ENCODE data around the gene CDC42EP4.

Gene CDC42EP4

DNA sequence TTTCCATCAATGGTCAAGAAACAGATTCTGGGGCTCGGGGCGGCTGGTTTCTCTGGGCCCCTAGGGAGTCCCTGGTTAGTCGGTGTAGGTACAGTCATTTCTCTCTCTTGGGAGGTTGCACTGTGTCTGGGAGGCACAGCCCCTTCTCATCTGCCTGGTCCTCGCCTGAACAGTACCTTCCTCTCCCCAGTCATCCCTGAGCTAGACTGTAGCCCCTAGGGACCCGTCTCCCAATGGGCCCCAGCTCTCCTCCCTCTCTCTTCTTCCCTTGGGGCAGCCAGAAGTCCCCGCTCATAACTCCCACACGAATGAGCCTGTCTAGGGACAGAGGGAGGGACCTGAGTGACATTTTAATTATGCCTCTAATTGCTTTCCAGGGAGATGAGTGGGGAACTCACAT, 29.9 kb downstream of the CDC42EP4 start:
- Histone ChIP-seq H3K27ac (ENCODE audit: low read length) (no peak overlapping the region), H3K9me3 (ENCODE audit: insufficient read depth, low read length) (no peaks in the 10 kb centered on the region), H2AFZ (ENCODE audit: low read depth, low read length) (no peak overlapping the region), H3K9ac (ENCODE audit: low read length) (no peak overlapping the region), H4K20me1 (ENCODE audit: insufficient read depth, low read length) (no peaks in the 10 kb centered on the region), H3K36me3 (replicated peaks; ENCODE audit: low read depth, low read length) (no peaks in the 10 kb centered on the region), H3K27me3 (ENCODE audit: low read depth, low read length) (peaks cover 10% of the 10 kb centered on the region), H3K4me1 (ENCODE audit: low read length) (peaks cover 27% of the 10 kb centered on the region), H3K4me2 (ENCODE audit: low read length) (peak overlapping the region; percentile 47), H3K79me2 (ENCODE audit: low read length) (no peaks in the 10 kb centered on the region), H3K4me3 (ENCODE audit: low read length) (0 out of 2 replicates have a peak overlapping the region, but pooled peaks have one; percentile 15)
- TF ChIP-seq, protein P1, sequence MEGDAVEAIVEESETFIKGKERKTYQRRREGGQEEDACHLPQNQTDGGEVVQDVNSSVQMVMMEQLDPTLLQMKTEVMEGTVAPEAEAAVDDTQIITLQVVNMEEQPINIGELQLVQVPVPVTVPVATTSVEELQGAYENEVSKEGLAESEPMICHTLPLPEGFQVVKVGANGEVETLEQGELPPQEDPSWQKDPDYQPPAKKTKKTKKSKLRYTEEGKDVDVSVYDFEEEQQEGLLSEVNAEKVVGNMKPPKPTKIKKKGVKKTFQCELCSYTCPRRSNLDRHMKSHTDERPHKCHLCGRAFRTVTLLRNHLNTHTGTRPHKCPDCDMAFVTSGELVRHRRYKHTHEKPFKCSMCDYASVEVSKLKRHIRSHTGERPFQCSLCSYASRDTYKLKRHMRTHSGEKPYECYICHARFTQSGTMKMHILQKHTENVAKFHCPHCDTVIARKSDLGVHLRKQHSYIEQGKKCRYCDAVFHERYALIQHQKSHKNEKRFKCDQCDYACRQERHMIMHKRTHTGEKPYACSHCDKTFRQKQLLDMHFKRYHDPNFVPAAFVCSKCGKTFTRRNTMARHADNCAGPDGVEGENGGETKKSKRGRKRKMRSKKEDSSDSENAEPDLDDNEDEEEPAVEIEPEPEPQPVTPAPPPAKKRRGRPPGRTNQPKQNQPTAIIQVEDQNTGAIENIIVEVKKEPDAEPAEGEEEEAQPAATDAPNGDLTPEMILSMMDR (IDR thresholded peaks at IDR 0.05; ENCODE audit: low read depth, low read length), result no peak
- TF ChIP-seq EZH2phosphoT487 (IDR thresholded peaks at IDR 0.05; ENCODE audit: low read depth), result no peak

DNA sequence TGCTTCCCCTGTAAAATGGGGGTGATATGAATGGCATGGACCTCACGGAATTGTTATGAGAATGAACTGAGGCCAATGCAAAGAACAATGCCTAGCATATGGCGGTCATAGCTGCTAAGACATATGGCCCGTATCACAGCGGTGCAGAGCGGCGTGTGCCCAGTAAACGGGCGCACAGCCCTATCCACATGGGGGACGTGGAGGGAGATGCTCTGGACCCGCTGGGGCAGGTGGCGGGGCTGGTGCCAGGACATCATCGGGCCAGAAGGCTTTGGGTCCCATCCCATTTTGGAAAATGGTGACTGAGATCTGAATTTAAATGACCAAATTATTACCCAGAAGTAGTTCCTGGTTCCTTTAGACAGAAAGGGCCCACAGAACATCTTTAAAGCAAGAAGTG, 31.6 kb downstream of the CDC42EP4 start:
- Histone ChIP-seq H3K9ac (ENCODE audit: low read length) (no peak overlapping the region), H3K36me3 (replicated peaks; ENCODE audit: low read depth, low read length) (no peaks in the 10 kb centered on the region), H2AFZ (ENCODE audit: low read depth, low read length) (no peak overlapping the region), H3K4me2 (ENCODE audit: low read length) (no peak overlapping the region), H3K27ac (ENCODE audit: low read length) (no peak overlapping the region), H3K79me2 (ENCODE audit: low read length) (no peaks in the 10 kb centered on the region), H3K9me3 (ENCODE audit: insufficient read depth, low read length) (no peaks in the 10 kb centered on the region), H3K4me1 (ENCODE audit: low read length) (peaks cover 27% of the 10 kb centered on the region), H3K4me3 (ENCODE audit: low read length) (no peak overlapping the region), H4K20me1 (ENCODE audit: insufficient read depth, low read length) (no peaks in the 10 kb centered on the region), H3K27me3 (ENCODE audit: low read depth, low read length) (peaks cover 10% of the 10 kb centered on the region)
- TF ChIP-seq, protein P1 (IDR thresholded peaks at IDR 0.05; ENCODE audit: low read depth, low read length), result no peak
- no peak for TF ChIP-seq EZH2phosphoT487 (IDR thresholded peaks at IDR 0.05; ENCODE audit: low read depth)

DNA sequence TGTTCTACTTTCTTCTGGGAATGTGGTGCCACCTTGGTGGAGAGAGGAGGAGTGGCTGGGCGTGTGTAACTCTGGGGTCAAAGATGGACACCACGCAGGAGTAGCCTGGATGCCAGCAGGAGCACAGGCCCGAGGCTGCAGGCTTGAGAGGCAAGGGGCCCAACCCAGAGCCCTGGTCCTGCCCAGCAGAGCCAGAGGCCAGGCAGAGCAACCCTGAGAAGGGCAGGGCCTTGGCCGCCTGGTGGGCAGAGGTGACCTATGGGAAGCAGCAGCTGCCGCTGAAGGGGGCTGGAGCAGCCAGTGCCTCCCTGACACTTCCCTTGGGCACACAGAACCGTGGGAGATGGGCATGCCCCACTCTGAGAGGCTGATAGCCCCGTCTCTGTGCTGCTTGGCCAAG, 32.1 kb downstream of the CDC42EP4 start:
- no peak overlapping the region for H3K4me3 ChIP-seq (ENCODE audit: low read length)
- TF ChIP-seq EZH2phosphoT487 (IDR thresholded peaks at IDR 0.05; ENCODE audit: low read depth), result no peak
- TF ChIP-seq, protein P1 (IDR thresholded peaks at IDR 0.05; ENCODE audit: low read depth, low read length), result no peak
- no peak overlapping the region for H3K9ac ChIP-seq (ENCODE audit: low read length)
- no peaks in the 10 kb centered on the region for H3K9me3 ChIP-seq (ENCODE audit: insufficient read depth, low read length)
- H3K4me2 ChIP-seq (ENCODE audit: low read length), result no peak overlapping the region
- H3K79me2 ChIP-seq (ENCODE audit: low read length), result no peaks in the 10 kb centered on the region
- peaks cover 27% of the 10 kb centered on the region for H3K4me1 ChIP-seq (ENCODE audit: low read length)
- no peak overlapping the region for H2AFZ ChIP-seq (ENCODE audit: low read depth, low read length)
- no peak overlapping the region for H3K27ac ChIP-seq (ENCODE audit: low read length)
- no peaks in the 10 kb centered on the region for H3K36me3 ChIP-seq (replicated peaks; ENCODE audit: low read depth, low read length)
- peaks cover 10% of the 10 kb centered on the region for H3K27me3 ChIP-seq (ENCODE audit: low read depth, low read length)
- H4K20me1 ChIP-seq (ENCODE audit: insufficient read depth, low read length), result no peaks in the 10 kb centered on the region

DNA sequence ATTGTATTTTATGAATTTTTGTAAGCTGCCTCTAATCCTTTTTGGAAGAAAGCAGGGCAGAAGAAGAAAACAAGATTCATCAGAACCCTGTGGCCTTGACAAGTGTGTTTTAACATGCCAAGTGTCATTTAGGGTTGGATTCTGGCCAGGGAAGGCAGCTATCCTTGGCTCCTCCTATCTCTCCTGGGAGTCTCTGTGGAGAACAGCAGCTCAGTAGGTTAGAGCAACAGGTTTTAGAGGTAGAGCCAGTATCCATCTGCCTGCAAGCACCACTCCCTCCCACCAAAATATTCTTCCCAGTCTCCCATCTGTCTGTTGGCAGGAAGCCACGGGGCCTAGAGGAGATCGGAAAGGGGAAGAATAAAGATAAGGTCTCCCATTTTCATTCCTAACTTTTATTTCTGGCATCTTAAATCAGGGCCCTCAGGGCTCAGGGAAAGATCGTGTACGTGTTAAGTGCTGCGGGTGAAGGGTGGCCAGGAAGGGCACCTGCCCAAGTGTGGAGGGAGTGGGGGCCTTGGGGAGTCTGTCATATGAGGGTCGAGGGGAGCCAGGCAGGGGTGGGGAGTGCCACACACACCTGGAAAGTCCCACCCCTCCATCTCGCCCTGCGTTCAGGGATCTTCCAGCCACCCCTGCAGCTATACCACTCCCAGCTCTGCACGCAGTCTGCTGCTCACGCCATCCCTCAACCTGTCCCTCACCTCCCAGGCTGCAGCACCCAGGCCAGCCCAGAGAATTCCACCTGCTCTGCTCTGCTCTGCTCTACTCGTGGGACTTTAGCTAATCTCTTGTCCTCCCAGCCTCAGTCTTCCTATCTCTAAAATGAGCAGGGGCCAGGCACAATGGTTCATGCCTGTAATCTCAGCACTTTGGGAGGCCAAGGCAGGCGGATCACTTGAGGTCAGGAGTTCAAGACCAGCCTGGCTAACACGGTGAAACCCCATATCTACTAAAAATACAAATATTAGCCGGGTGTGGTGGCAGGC, 33.0 kb downstream of the CDC42EP4 start:
- Histone ChIP-seq H3K9ac (ENCODE audit: low read length) (no peak overlapping the region), H3K4me2 (ENCODE audit: low read length) (no peak overlapping the region), H3K36me3 (replicated peaks; ENCODE audit: low read depth, low read length) (no peaks in the 10 kb centered on the region), H2AFZ (ENCODE audit: low read depth, low read length) (no peak overlapping the region), H3K27ac (ENCODE audit: low read length) (no peak overlapping the region), H3K9me3 (ENCODE audit: insufficient read depth, low read length) (no peaks in the 10 kb centered on the region), H3K27me3 (ENCODE audit: low read depth, low read length) (peaks cover 10% of the 10 kb centered on the region), H3K4me3 (ENCODE audit: low read length) (no peak overlapping the region), H3K4me1 (ENCODE audit: low read length) (peaks cover 21% of the 10 kb centered on the region), H3K79me2 (ENCODE audit: low read length) (no peaks in the 10 kb centered on the region), H4K20me1 (ENCODE audit: insufficient read depth, low read length) (no peaks in the 10 kb centered on the region)
- TF ChIP-seq, protein P1 (IDR thresholded peaks at IDR 0.05; ENCODE audit: low read depth, low read length), result no peak
- no peak for TF ChIP-seq EZH2phosphoT487 (IDR thresholded peaks at IDR 0.05; ENCODE audit: low read depth)
